HG03442 (cell line): ENCODE results near the gene ULBP1.
"Not testable (repeated sequence)": the region's sequence is repeated elsewhere in the genome, so short reads cannot be mapped to it uniquely, and the experiment has no call there.

ENCODE experiments used
- ATAC-seq: cut with Tn5 transposase; IDR thresholded peaks from one replicate; pipeline ENCODE4 v1.9.1; 2021; ENCODE audit warnings: mild to moderate bottlenecking, moderate library complexity; ENCODE audit not compliant: unreplicated experiment

The ULBP1 gene

DNA sequence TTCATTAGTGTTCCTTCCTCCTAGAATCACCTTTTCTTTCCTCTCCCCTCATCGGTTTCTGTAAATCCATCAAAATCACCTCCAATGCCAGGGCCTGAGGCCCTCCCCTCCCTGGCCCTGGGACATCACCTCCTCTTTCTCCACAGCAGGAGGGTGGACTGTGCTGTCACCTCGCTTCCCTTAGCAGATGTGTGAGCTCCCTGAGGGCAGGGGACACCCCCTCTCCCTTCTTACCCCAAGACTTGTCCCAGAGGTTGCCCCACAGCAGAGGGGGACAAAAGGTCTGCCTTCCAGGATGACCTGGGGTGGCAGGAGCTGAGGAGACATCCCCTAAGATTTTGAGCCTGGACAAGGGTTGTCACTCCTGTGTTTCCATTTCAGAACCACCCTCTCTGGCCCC, 5.9 kb downstream of the ULBP1 start:
- no peak for ATAC-seq

DNA sequence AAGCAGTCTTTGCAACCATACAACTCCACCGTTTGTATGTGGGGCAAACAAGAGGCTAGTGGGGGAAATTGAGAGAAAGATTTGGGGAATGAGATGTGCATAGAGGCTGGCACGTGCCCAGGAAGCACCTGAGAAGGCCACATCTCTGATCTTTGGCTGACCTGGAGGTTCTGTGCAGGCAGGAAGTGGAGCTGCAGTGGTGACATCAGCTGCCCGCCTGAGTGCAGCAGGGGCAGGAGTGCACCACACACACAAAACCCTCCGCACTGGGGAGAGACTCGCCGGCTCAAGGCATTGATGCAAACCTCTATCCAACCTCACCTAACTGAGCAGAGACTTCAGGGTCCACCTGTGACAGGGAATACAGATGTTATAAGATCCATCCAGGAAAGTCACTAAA, 10.7 kb downstream of the ULBP1 start:
- not testable (repeated sequence) for ATAC-seq

GRCh38 chr6:149974825-149975224, 11.1 kb downstream of the ULBP1 start:
- ATAC-seq: no peak

GRCh38 chr6:149975400-149975799, 11.7 kb downstream of the ULBP1 start:
- no peak for ATAC-seq

- ATAC-seq: no peak
These were observed 13.5 kb downstream of the ULBP1 start for GRCh38 chr6:149977221-149977620.

DNA sequence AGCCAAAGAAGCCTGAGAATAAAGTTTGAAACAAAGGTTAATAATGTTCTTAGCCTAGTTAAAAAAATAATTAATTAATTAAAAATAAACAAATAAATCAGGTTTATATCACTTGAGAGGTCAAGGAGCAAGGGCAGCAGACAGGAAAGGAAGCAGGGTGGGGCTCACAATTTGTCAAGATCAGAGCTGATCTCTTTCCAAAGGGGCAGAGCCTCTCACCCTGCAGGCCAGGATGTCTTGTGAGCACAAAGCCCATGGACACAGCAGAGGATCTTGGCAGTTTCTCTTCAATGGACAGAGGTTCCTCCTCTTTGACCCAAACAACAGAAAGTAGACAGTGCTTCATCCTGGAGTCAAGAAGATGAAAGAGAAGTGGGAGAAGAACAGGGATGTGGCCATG, 14.9 kb downstream of the ULBP1 start:
- ATAC-seq: no peak

DNA sequence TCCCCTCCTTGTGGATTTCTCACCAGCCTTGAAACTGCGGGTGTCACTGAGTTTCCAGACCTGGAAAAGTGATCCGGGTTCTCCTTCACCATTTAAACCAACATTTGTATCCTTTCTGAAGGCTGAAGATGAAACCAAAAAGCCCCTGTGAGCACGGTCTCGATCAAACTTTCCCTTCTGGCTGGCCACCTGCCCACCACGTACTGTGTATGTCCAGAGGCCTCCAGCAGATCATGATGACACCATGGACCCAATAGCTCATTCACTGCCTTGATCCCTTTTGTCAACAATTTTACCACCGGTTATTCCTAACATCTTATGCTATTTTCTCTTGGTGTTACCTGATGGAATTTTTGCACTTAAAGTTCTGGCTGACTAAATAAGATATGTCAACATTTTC, 15.6 kb downstream of the ULBP1 start:
- no peak for ATAC-seq

DNA sequence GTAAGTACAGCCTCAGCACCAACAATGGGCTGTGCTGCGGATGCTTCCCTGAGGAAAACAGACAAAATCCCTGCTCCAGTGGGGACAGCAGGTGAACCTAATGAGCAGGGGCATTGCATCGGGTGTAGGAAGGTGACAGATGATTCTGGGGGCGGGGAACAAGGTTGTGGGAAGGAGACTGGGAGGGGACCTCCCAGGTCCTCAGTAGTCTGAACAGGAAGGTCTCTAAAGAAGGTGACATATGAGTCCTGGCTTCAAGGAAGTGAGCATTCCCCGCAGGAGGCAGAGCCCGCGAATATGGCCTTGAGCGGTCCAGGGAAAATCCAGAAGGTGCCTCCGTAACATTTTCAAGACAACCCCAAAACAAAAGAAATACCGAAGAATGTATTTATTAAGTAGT, 19.4 kb downstream of the ULBP1 start:
- ATAC-seq: no peak

DNA sequence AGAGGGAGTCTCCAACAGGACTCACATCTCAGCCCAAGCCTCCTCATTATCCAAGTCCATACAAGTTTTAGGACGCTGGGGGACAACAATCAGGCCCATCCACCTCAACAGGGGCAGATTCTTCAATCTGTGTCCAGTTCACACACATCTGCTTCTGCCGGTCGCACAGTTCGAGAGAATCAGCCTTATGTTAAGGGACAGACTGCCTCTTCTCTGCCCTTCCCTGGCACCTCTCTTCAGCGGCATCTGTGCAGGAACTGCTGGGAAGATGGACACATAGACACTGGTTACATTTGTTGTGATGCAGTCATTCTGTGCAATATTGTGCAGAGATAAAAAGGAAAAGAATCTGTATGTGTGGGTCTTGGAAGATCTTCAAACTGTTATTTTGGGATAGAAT, 21.0 kb downstream of the ULBP1 start:
- no peak for ATAC-seq

- no peak for ATAC-seq
These were observed 21.8 kb downstream of the ULBP1 start for GRCh38 chr6:149985481-149985937.

GRCh38 chr6:149987602-149988107, 23.9 kb downstream of the ULBP1 start:
- no peak for ATAC-seq

GRCh38 chr6:149988550-149989346, 25.0 kb downstream of the ULBP1 start:
- no peak for ATAC-seq

DNA sequence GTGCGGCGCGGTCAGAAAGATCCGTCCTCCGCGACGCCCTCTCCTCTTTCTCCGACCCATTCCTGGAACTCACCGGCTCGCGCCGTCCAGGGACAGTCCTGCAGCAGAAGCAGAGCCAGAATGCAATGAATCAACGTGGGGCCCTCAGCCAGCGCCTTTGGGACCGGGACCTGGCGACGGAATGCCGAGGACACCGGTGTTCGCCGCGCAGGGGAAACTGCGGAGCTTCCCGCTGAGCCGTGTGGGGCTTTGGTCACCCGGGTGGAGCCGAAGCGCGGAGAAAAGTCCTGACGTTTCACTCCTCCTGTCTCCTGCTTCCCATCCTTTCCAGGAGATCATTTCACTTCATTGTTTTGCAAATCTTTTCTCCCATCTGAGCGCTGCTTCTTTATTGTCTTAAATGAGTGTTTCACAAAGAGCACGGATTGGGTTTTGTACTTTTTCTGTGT, 26.5 kb downstream of the ULBP1 start:
- ATAC-seq: no peak

DNA sequence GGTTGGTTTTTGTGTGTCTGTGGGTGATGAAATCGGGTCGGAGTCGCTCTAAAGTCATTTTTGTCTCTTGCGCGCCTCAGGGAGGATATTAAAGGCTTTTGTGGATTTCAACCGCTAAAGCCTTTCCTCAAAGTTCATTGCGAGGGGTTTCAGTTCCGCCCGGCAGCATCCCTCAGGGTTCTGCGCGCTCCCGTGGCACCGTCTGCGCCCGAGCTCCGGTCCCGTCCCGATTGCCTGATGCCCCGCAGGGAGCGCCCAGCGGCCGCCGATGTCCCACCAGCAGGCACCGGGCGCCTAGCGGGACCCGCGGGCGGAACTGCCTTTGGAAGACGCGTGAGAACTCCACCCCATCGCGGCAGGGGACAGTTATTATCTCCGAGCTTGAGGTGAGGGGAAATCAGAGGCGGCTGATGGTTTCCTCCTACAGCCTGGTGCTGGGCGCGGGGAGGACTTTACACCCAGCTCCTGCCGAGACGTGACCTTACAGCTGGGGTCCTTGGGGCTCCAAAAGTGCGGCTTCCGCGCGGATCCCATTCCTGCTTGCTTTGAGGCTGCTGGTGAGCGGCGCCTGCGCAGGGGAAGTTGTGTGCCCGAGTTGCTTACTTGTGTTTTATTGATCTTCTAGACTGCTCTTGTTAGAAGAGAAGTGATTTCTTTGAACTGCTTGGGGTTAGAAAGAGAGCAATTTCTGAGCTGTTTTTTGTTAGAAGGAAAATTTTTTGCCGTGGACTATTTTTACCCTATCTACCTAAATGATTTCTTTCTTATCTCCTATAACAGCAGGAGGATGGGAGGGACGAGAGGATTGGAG, 27.1 kb downstream of the ULBP1 start:
- ATAC-seq: no peak

DNA sequence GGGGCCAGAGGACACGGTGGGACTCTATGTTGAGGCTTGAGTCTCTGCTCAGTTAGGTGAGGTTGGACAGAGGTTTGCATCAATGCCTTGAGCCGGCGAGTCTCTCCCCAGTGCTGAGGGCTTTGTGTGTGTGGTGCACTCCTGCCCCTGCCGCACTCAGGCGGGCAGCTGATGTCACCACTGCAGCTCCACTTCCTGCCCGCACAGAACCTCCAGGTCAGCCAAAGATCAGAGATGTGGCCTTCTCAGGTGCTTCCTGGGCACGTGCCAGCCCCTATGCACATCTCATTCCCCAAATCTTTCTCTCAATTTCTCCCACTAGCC, 27.7 kb downstream of the ULBP1 start:
- ATAC-seq: not testable (repeated sequence)

DNA sequence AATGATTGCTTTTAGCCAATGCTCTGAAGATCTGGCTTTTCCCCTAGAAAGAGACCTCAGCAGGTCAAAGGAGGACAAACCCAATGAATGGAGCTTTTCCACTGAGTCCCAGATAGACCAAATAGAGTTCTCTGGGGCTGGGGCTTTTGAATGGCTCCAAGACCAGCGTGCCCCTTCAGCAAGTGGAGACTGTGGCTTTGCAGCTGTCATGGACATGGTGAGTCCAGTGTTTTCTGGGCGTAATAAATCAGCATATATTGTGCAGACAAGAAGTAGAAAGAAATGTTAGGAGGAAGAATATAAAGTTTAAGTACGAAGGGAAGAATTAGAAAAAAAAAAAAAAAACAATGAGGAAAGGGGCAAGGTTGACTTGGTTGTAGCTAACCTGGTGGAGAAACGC, 28.1 kb downstream of the ULBP1 start:
- ATAC-seq: no peak

GRCh38 chr6:149995235-149995750, 31.6 kb downstream of the ULBP1 start:
- ATAC-seq: no peak

DNA sequence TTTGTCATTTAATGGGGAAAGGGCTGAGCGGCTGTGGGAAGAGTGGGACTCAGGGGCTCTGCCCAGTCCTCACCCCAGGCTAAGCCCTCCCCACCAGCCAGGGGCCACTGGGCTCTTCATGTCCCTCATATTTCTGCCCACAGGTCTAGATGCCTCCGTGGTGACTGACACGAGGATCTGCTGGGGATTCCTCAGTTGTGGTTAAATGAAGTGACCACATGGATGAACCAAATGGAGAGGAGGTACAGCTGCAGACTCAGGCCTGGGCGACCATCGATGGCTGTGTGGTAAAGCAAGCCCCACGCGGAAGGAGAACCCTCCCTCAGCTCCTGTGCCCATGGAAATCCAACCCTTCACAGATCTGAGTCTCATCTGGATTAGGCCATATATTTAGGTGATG, 32.2 kb downstream of the ULBP1 start:
- ATAC-seq: no peak

DNA sequence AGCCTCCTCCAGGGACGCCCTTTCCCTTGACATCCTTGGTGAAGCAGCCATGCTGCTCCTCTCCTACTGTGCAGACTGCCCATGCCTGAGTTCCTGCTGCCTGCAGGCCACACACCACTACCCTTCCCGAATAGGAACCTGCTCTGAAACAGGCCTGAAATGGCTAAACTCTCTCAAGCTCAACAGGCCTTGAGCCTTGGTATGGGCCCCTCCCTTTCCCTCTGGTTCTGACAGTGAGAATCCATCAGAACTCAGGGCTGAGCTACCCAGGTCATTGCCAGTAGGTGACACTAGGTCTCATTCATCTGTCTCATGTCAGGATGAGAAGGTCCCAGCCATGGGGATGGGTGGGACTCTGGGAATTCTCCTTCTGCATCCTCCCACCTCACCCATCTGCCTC, 35.9 kb downstream of the ULBP1 start:
- ATAC-seq: no peak

DNA sequence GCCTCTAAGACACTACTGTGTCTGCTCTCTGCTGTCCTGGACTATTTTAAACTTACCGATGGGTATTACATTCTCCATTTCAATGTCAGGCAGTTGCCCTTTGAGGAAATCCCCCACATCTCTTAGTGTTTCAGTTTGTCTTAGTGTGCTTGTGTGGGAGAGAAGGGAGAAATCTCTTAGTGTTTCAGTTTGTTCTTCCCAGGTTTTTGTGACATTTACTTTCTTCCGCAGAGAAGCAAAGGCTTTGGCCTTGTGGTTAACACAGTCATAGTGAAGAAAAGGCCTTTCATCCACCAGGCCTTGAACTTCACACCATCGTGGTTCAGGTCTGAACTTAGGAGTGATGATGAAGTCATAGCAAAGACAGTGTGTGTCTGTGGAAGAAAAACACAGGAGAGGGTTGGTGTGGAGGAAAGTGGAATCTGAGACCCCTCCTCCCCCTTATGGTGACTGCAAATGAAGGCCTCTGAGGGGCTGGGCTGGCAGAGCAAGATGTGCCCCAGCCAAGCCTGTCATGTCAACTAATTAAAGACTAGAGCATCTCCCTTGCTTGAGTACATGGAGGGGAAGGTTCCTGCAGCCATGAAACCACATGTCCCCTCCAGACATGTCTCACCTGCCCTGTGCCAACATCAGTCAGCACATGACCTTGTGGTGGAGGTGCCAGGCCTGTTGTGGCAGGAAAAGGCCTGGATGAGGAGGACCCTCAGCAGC, 37.7 kb downstream of the ULBP1 start:
- ATAC-seq: peak; percentile 59

GRCh38 chr6:150002710-150003109, 39.0 kb downstream of the ULBP1 start:
- no peak for ATAC-seq
